Muscle layer of colon (tissue), 2 donors: ENCODE measurements around the gene MDM2.

Source experiments
- H3K27ac ChIP-seq: one replicate; pipeline ENCODE4 v1.7.0; 2013; ENCODE audit warnings: low read depth, mild to moderate bottlenecking, low read length, moderate library complexity
- H3K27me3 ChIP-seq, 2 donors: one replicate each; pipeline ENCODE4 v1.7.0; 2013; ENCODE audit warnings: low read length in 2 of 2, mild to moderate bottlenecking in 2 of 2; ENCODE audit not compliant: insufficient read depth in 2 of 2, control insufficient read depth in 1 of 2
- H3K36me3 ChIP-seq: one replicate; pipeline ENCODE4 v1.7.0; 2013; ENCODE audit warnings: mild to moderate bottlenecking, low read length; ENCODE audit not compliant: insufficient read depth
- H3K4me1 ChIP-seq: one replicate; pipeline ENCODE4 v1.7.0; 2013; ENCODE audit warnings: mild to moderate bottlenecking, low read length; ENCODE audit not compliant: insufficient read depth
- H3K4me3 ChIP-seq, 2 donors: one replicate each; pipeline ENCODE4 v1.7.0; 2013; ENCODE audit warnings: low read length in 2 of 2, low read depth in 1 of 2, mild to moderate bottlenecking in 1 of 2, moderate library complexity in 1 of 2
- H3K9ac ChIP-seq: one replicate; pipeline ENCODE4 v1.7.0; 2013; ENCODE audit warnings: low read length
- H3K9me3 ChIP-seq: one replicate; pipeline ENCODE4 v1.7.0; 2013; ENCODE audit warnings: mild to moderate bottlenecking, low read length
- donor health status: abdominal sarcoma.
- donor health status: Adenocarcinoma of cecum.

Gene MDM2

DNA sequence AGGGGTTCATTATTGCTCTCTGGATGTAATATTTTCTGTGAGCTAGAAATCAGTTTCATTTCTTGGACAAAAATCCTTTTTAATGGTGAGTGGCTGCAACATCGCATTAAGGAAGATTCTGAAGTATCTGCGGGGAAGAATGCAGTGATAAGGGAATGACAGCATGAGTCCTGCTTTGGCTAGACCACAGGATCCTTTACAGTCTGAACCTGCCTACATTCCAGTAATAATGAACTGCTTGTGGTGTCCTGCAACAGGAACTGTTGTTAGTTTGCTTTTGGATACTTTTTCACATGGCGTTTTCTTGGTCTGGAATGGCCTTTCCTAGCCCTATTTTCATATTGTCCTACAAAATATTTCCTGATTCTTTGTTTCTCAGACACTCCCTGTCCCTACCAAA lies 15.7 kb downstream of the MDM2 start:
- Histone ChIP-seq H3K9ac (no peak overlapping the region), H3K27me3 (no peaks in the 10 kb centered on the region), H3K9me3 (no peaks in the 10 kb centered on the region), H3K4me3 (no peak overlapping the region), H3K36me3 (peaks cover 67% of the 10 kb centered on the region), H3K4me1 (no peaks in the 10 kb centered on the region), H3K27ac (no peak overlapping the region)

DNA sequence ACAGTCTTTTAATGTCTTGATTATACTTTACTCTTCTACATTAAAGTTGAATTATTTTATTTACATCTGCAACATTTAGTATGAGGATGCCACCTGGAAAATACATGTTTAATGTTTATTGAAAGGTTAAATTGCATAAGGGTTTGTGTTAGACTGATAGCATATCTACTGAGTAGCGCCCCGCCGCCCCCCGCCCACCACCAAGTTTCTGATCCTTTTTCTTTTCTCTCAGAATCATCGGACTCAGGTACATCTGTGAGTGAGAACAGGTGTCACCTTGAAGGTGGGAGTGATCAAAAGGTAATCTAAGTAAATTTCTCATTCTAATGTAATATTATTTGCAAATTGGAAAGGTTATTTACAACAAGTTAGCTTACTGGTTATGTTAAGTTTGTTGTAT lies 16.2 kb downstream of the MDM2 start:
- H3K4me3 ChIP-seq: no peak overlapping the region
- no peak overlapping the region for H3K27ac ChIP-seq
- H3K27me3 ChIP-seq: no peaks in the 10 kb centered on the region
- peaks cover 67% of the 10 kb centered on the region for H3K36me3 ChIP-seq
- no peaks in the 10 kb centered on the region for H3K4me1 ChIP-seq
- H3K9me3 ChIP-seq: no peaks in the 10 kb centered on the region
- no peak overlapping the region for H3K9ac ChIP-seq

DNA sequence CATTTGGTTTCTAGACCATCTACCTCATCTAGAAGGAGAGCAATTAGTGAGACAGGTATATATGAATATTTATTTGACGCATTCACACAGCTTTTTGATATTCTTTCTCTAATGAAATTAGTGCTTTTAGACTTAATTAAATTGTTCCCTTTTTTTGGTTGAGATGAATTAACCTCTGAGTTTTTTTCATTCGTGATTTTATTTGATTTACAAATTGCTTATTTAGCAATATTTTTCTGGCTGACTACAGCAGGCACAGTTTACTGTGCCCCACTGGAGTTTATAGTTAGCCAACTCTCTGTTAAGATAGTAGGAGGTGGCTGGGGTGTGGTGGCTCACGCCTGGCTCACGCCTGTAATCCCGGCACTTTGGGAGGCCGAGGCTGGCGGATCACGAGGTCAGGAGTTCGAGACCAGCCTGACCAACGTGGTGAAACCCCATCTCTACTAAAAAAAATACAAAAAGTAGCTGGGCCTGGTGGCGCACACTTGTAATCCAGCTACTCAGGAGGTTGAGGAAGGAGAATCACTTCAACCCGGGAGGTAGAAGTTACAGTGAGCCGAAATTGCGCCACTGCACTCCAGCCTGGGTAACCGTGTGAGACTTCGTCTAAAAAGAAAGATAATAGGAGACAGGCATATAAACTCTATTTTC lies 16.7 kb downstream of the MDM2 start:
- Histone ChIP-seq H3K27ac (no peak overlapping the region), H3K4me3 (no peak overlapping the region), H3K27me3 (no peaks in the 10 kb centered on the region), H3K9me3 (no peaks in the 10 kb centered on the region), H3K4me1 (no peaks in the 10 kb centered on the region), H3K9ac (no peak overlapping the region), H3K36me3 (peaks cover 67% of the 10 kb centered on the region)

- Histone ChIP-seq H3K4me1 (no peaks in the 10 kb centered on the region), H3K4me3 (no peak overlapping the region), H3K27me3 (no peaks in the 10 kb centered on the region), H3K9ac (no peak overlapping the region), H3K9me3 (no peaks in the 10 kb centered on the region), H3K36me3 (peaks cover 67% of the 10 kb centered on the region), H3K27ac (no peak overlapping the region)
These were observed 17.7 kb downstream of the MDM2 start for GRCh38 chr12:68825569-68826217.

GRCh38 chr12:68827895-68828671 lies 20.1 kb downstream of the MDM2 start:
- Histone ChIP-seq H3K27ac (no peak overlapping the region), H3K9ac (no peak overlapping the region), H3K27me3 (no peaks in the 10 kb centered on the region), H3K4me3 (no peak overlapping the region), H3K36me3 (peaks cover 54% of the 10 kb centered on the region), H3K9me3 (no peaks in the 10 kb centered on the region), H3K4me1 (no peaks in the 10 kb centered on the region)

DNA sequence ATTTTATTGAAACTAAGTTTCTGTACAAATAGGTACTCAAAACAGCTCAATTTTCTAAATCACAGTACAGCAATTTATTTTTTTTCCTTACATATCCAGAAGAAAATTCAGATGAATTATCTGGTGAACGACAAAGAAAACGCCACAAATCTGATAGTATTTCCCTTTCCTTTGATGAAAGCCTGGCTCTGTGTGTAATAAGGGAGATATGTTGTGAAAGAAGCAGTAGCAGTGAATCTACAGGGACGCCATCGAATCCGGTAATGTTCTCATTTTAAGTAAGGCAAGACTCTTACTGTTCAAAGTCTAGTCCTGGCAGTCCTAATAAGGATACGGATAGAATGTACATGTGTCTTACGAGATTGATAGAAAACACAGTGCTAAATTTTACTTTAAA lies 20.7 kb downstream of the MDM2 start:
- no peak overlapping the region for H3K4me3 ChIP-seq
- no peaks in the 10 kb centered on the region for H3K27me3 ChIP-seq
- no peak overlapping the region for H3K9ac ChIP-seq
- H3K36me3 ChIP-seq: peaks cover 50% of the 10 kb centered on the region
- H3K9me3 ChIP-seq: no peaks in the 10 kb centered on the region
- no peak overlapping the region for H3K27ac ChIP-seq
- H3K4me1 ChIP-seq: no peaks in the 10 kb centered on the region

- Histone ChIP-seq H3K4me3 (no peak overlapping the region), H3K36me3 (peaks cover 38% of the 10 kb centered on the region), H3K9me3 (no peaks in the 10 kb centered on the region), H3K9ac (no peak overlapping the region), H3K4me1 (no peaks in the 10 kb centered on the region), H3K27ac (no peak overlapping the region), H3K27me3 (no peaks in the 10 kb centered on the region)
These were observed 23.3 kb downstream of the MDM2 start for GRCh38 chr12:68831272-68831671.

- Histone ChIP-seq H3K36me3 (peaks cover 42% of the 10 kb centered on the region), H3K9ac (no peak overlapping the region), H3K4me3 (no peak overlapping the region), H3K9me3 (no peaks in the 10 kb centered on the region), H3K27ac (no peak overlapping the region), H3K27me3 (no peaks in the 10 kb centered on the region), H3K4me1 (no peaks in the 10 kb centered on the region)
These were observed 23.9 kb downstream of the MDM2 start for GRCh38 chr12:68831751-68832503.

DNA sequence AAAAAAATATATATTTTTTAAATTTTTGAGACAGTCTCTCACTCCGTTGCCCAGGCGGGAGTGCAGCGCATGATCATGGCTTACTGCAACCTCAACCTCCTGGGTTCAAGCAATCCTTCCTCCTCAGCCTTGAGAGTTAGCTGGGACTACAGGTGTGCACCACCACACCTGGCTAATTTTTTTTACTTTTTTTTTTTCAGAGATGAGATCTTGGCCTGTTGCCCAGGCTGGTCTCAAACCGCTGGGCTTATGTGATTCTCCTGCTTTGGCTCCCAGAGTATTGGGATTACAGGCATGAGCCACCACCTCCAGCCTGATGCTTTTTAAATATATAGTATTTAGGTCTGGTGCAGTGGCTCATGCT lies 24.5 kb downstream of the MDM2 start:
- Histone ChIP-seq H3K4me1 (no peaks in the 10 kb centered on the region), H3K9ac (no peak overlapping the region), H3K9me3 (no peaks in the 10 kb centered on the region), H3K27me3 (no peaks in the 10 kb centered on the region), H3K27ac (no peak overlapping the region), H3K4me3 (no peak overlapping the region), H3K36me3 (peaks cover 42% of the 10 kb centered on the region)

GRCh38 chr12:68833508-68833907 lies 25.5 kb downstream of the MDM2 start:
- Histone ChIP-seq H3K9ac (no peak overlapping the region), H3K4me3 (no peak overlapping the region), H3K27ac (no peak overlapping the region), H3K9me3 (no peaks in the 10 kb centered on the region), H3K36me3 (peaks cover 42% of the 10 kb centered on the region), H3K27me3 (no peaks in the 10 kb centered on the region), H3K4me1 (no peaks in the 10 kb centered on the region)

DNA sequence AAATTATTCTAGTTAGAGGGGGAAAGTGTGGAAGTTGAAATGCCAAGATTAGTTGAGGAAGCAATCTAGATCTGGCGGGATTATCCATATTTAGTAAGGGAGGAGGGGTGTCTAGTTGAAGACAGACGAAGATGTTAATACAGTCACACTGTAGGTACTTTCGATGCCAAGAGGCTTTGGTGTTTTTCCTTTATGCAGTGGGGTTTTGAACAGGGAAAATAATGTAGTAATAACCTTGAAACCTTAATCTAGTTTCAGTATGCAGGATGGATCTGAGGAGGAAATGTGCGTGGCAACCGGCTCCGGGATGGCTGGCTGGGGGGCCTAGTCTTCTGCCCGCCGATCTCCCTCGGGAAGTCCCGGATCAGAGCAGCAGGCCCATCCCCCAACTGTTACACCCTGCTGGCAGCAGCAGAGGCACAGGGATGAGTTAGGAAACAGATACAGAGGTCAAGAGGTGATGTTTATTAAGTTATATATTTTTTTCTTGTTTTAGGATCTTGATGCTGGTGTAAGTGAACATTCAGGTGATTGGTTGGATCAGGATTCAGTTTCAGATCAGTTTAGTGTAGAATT lies 27.4 kb downstream of the MDM2 start:
- Histone ChIP-seq H3K9ac (no peak overlapping the region), H3K4me3 (no peak overlapping the region), H3K4me1 (no peaks in the 10 kb centered on the region), H3K9me3 (no peaks in the 10 kb centered on the region), H3K27ac (no peak overlapping the region), H3K27me3 (no peaks in the 10 kb centered on the region), H3K36me3 (peaks cover 35% of the 10 kb centered on the region)
